Adrenal gland (tissue), 5 donors: ENCODE results near the gene PCBD2.
A peak's percentile ranks its signal among the peaks of the same experiment; 100 is the strongest.

Experiments
- POLR2A ChIP-seq, 2 donors: fragments of 450-650 bp; IDR thresholded peaks; one replicate each; pipeline ENCODE4 v1.6.1; 2017; ENCODE audit warnings: antibody characterized with exemption in 2 of 2, mild to moderate bottlenecking in 2 of 2, moderate library complexity in 1 of 2
- TF ChIP-seq, protein P1 (sequence below), 6 experiments: fragments of 450-650 bp in 4 of 6; fragments of 200-600 bp in 2 of 6; sonication (generic) in 1 of 6; IDR thresholded peaks; 1 replicate in 5 of 6; 2 replicates in 1 of 6; pipeline versions ENCODE4 v1.5.1 to v1.8.0; 2016 to 2021; ENCODE audit warnings: antibody characterized with exemption in 6 of 6, mild to moderate bottlenecking in 2 of 6, moderate library complexity in 1 of 6
- donor health status: DM: no; HTN: no; CAD: no.

DNA sequence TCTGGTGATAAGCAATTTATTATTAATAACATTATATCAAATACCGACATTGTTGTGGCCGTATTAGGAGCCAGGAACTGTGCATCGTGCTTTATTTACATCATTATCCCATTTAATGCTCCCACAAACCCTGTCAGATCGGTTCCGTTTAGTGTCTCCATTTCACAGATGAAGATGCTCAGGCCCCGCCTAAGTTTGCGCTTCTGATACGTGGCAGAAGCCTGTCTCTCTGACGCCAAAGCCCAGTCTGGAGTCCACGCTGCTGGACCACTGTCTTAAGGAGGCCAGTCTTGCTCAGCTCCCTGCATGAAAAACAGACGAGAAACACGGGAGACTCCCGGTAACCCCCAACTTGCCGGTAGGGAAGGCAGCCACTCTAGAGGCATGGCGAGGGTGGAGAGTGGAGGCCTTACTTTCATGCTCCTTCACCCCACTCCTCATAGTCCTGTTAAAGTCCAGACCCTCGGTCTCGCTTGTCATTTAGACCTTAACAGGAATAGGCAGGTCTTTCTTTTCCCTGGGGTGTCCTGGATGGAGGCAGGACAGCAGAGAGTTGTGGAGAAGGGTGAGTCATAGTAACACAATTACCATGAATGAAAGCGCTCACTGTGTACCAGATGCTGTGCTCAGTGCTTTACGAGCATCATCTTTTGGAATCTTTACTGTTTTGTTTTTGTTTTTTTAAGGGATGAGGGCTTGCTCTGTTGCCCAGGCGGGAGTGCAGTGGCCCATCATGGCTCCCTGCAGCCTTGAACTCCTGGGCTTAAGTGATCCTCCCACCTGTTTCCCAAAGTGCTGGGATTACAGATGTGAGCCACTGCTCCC lies 29.9 kb upstream of the PCBD2 start:
- TF ChIP-seq POLR2A (IDR thresholded peaks at IDR 0.05): peak in 1 of 2 donors; percentile 8
- TF ChIP-seq, protein P1, sequence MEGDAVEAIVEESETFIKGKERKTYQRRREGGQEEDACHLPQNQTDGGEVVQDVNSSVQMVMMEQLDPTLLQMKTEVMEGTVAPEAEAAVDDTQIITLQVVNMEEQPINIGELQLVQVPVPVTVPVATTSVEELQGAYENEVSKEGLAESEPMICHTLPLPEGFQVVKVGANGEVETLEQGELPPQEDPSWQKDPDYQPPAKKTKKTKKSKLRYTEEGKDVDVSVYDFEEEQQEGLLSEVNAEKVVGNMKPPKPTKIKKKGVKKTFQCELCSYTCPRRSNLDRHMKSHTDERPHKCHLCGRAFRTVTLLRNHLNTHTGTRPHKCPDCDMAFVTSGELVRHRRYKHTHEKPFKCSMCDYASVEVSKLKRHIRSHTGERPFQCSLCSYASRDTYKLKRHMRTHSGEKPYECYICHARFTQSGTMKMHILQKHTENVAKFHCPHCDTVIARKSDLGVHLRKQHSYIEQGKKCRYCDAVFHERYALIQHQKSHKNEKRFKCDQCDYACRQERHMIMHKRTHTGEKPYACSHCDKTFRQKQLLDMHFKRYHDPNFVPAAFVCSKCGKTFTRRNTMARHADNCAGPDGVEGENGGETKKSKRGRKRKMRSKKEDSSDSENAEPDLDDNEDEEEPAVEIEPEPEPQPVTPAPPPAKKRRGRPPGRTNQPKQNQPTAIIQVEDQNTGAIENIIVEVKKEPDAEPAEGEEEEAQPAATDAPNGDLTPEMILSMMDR (IDR thresholded peaks at IDR 0.05): no peak
